HCT116 (cell line): ENCODE results near the gene MED10. TPM values are rescaled to one million over a fixed set of nuclear protein-coding genes. Genes with fewer than 3 reads are reported as not detected.

Experiments used
- ATAC-seq: fragments of 200-7000 bp; cut with Tn5 transposase; 2 replicates; pipeline ENCODE4 v1.9.1; 2020; ENCODE audit warnings: mild to moderate bottlenecking, moderate library complexity
- BruUV-seq: library from RNA; stranded (reverse); fragments of 400-500 nt; replicated peaks from 2 replicates; lab custom pipeline; 2021; lab: Mats Ljungman, UMichigan
- CTCF ChIA-PET: fragments of 300-600 bp; sonication (Branson Sonifier 250); formaldehyde crosslinking; loops from one replicate; lab custom pipeline; 2021; ENCODE audit warnings: antibody characterized with exemption; lab: Charles Lee
- POLR2A ChIA-PET: fragments of 300-600, 350-600 bp; sonication (Branson Sonifier 250); formaldehyde crosslinking; loops from one replicate; lab custom pipeline; 2021; ENCODE audit warnings: antibody characterized with exemption; lab: Charles Lee
- RAD21 ChIA-PET, 2 experiments: fragments of 300-600 bp; sonication (Branson Sonifier 250); formaldehyde crosslinking; loops; one replicate each; lab custom pipeline; 2023; ENCODE audit warnings: low total read pairs in 2 of 2; ENCODE audit not compliant: uncharacterized antibody in 2 of 2, unreplicated experiment in 2 of 2, low non-redundant PET in 1 of 2; lab: Charles Lee
- DNase-seq: peaks from one replicate; pipeline ENCODE4 v3.0.0-alpha.2; 2010; ENCODE audit warnings: low read depth, low spot score
- H2AFZ ChIP-seq: fragments of 200-600 bp; shearing (Covaris generic), sonication (generic); 2 replicates; pipeline ENCODE4 v1.6.1; 2017; ENCODE audit warnings: low read depth, mixed run types, mixed read lengths, antibody characterized with exemption, low read length; ENCODE audit not compliant: poor library complexity, severe bottlenecking
- H3K27ac ChIP-seq: 2 replicates; pipeline ENCODE4 v1.5.1; 2012; ENCODE audit warnings: low read depth, low read length
- H3K27me3 ChIP-seq: fragments of 200-600 bp; sonication (generic); 2 replicates; pipeline ENCODE4 v1.6.1; 2016; ENCODE audit warnings: mixed run types, low read length, mixed read lengths; ENCODE audit not compliant: insufficient read depth
- H3K36me3 ChIP-seq, 2 experiments: fragments of 200-500 bp in 1 of 2; fragments of 200-600 bp in 1 of 2; sonication (Bioruptor generic) in 1 of 2; sonication (generic) in 1 of 2; 2 replicates each; pipeline versions ENCODE4 v1.5.1 to v1.6.1; 2014 to 2016; ENCODE audit warnings: low read length in 2 of 2, inconsistent platforms in 1 of 2, mixed read lengths in 1 of 2, mixed run types in 1 of 2; ENCODE audit not compliant: insufficient read depth in 2 of 2, control insufficient read depth in 1 of 2
- H3K4me1 ChIP-seq, 2 experiments: fragments of 200-600 bp in 1 of 2; sonication (generic) in 1 of 2; 2 replicates each; pipeline versions ENCODE4 v1.5.1 to v1.6.1; 2012 to 2017; ENCODE audit warnings: low read length in 2 of 2, inconsistent platforms in 1 of 2, mild to moderate bottlenecking in 1 of 2, mixed read lengths in 1 of 2, mixed run types in 1 of 2, moderate library complexity in 1 of 2; ENCODE audit not compliant: insufficient read depth in 2 of 2, control insufficient read depth in 1 of 2
- H3K4me2 ChIP-seq: fragments of 200-600 bp; sonication (generic); 2 replicates; pipeline ENCODE4 v1.6.1; 2017; ENCODE audit warnings: mixed run types, low read length, mixed read lengths
- H3K4me3 ChIP-seq, 2 experiments: fragments of 200-600 bp in 1 of 2; sonication (generic) in 1 of 2; replicated peaks in 1 of 2; 2 replicates each; pipeline ENCODE4 v1.5.1; 2011 to 2016; ENCODE audit warnings: low read length in 2 of 2, control low read depth in 1 of 2, low read depth in 1 of 2, mild to moderate bottlenecking in 1 of 2, mixed read lengths in 1 of 2, mixed run types in 1 of 2
- H3K79me2 ChIP-seq: fragments of 200-600 bp; sonication (generic); 2 replicates; pipeline ENCODE4 v1.6.1; 2017; ENCODE audit warnings: mild to moderate bottlenecking, mixed run types, low read length, moderate library complexity, mixed read lengths; ENCODE audit not compliant: insufficient read depth
- H3K9ac ChIP-seq: fragments of 200-600 bp; sonication (generic); 2 replicates; pipeline ENCODE4 v1.6.1; 2016; ENCODE audit warnings: low read length, mixed read lengths
- H3K9me2 ChIP-seq: fragments of 200-600 bp; sonication (generic), shearing (Covaris generic); 2 replicates; pipeline ENCODE4 v1.6.1; 2017; ENCODE audit warnings: mixed run types, mild to moderate bottlenecking, moderate library complexity; ENCODE audit not compliant: insufficient read depth
- H3K9me3 ChIP-seq, 2 experiments: fragments of 200-500 bp in 1 of 2; fragments of 200-600 bp in 1 of 2; sonication (Bioruptor generic) in 1 of 2; sonication (generic) in 1 of 2; 2 replicates each; pipeline ENCODE4 v1.6.1; 2014 to 2017; ENCODE audit warnings: low read length in 2 of 2, mixed read lengths in 2 of 2, inconsistent platforms in 1 of 2, low read depth in 1 of 2, mild to moderate bottlenecking in 1 of 2, mixed run types in 1 of 2, moderate library complexity in 1 of 2; ENCODE audit not compliant: control insufficient read depth in 1 of 2, insufficient read depth in 1 of 2
- H4K20me1 ChIP-seq: fragments of 200-600 bp; sonication (generic), shearing (Covaris generic); 2 replicates; pipeline ENCODE4 v1.6.1; 2017; ENCODE audit warnings: mixed run types, mild to moderate bottlenecking, moderate library complexity; ENCODE audit not compliant: insufficient read depth
- CTCF ChIP-seq, 3 experiments: fragments of 200-600 bp in 1 of 3; sonication (generic) in 1 of 3; IDR thresholded peaks in 2 of 3; conservative IDR thresholded peaks in 1 of 3; 2 replicates each; pipeline ENCODE4 v1.5.1; 2012 to 2017; ENCODE audit warnings: low read depth in 2 of 3, low read length in 2 of 3, antibody characterized with exemption in 1 of 3, borderline replicate concordance in 1 of 3, control low read depth in 1 of 3, mild to moderate bottlenecking in 1 of 3, mixed read lengths in 1 of 3, mixed run types in 1 of 3, moderate library complexity in 1 of 3; ENCODE audit not compliant: insufficient read depth in 1 of 3
- ELF1 ChIP-seq: IDR thresholded peaks from 2 replicates; pipeline ENCODE4 v1.6.1; 2012; ENCODE audit warnings: low read depth, borderline replicate concordance
- FOSL1 ChIP-seq: IDR thresholded peaks from 2 replicates; pipeline ENCODE4 v1.6.1; 2012; ENCODE audit warnings: low read depth
- SRF ChIP-seq: IDR thresholded peaks from 2 replicates; pipeline ENCODE4 v1.6.1; 2012; ENCODE audit warnings: low read depth
- TCF7L2 ChIP-seq: IDR thresholded peaks from 2 replicates; pipeline ENCODE4 v1.7.0; 2011; ENCODE audit warnings: borderline replicate concordance, inconsistent platforms; ENCODE audit not compliant: insufficient read depth, insufficient read length; ENCODE audit errors: extremely low read depth
- YY1 ChIP-seq: IDR thresholded peaks from 2 replicates; pipeline ENCODE4 v1.6.1; 2011; ENCODE audit warnings: low read length, low read depth, moderate library complexity, mild to moderate bottlenecking; ENCODE audit not compliant: insufficient replicate concordance; ENCODE audit errors: extremely low read depth
- ZBTB33 ChIP-seq: IDR thresholded peaks from 2 replicates; pipeline ENCODE4 v1.6.1; 2011; ENCODE audit warnings: mild to moderate bottlenecking, low read length, moderate library complexity; ENCODE audit not compliant: insufficient replicate concordance; ENCODE audit errors: extremely low read depth
- ZFX ChIP-seq: fragments of 450-650 bp; IDR thresholded peaks from 2 replicates; pipeline ENCODE4 v1.6.1; 2017
- ZNF274 ChIP-seq: fragments of 200-500 bp; sonication (Bioruptor generic); IDR thresholded peaks from 2 replicates; pipeline ENCODE4 v1.6.1; 2014; ENCODE audit warnings: mild to moderate bottlenecking, low read depth, low read length, inconsistent platforms
- intact Hi-C: fragments of 100-400 bp; cut with micrococcal nuclease; formaldehyde crosslinking; loops from 2 replicates; pipeline ENCODE4 v1.10.0; 2022
- total RNA-seq: library from RNA; stranded (reverse); gene quantifications from one replicate; pipeline ENCODE4 v1.2.1, GENCODE V29; 2021; ENCODE audit not compliant: unreplicated experiment
- TF ChIP-seq, protein P1 (sequence below): IDR thresholded peaks from 2 replicates; pipeline ENCODE4 v1.6.1; 2012; ENCODE audit warnings: low read depth
- TF ChIP-seq, protein P2 (sequence below): IDR thresholded peaks from 2 replicates; pipeline ENCODE4 v1.6.1; 2012

The MED10 gene
- total RNA-seq, 1 experiment from 2014 or later = 35.0 TPM

DNA sequence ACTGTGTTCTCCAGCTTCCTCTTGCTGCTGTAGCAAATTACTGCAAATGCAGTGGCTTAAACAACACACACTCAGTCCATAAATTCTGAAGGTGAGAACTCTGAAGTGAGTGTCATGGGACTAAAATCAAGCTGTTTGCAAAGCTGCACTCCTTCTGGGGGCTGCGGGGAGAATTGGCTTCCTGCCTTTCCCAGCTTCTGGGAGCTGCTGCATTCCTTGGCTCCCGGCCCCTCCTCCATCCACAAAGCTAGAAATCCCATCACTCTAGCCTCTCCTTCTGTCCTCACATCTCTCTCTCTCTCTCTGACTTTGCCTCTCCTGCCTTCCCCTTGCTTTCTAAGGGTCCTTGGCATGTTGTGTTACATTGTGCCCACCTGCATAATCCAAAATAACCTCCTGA, 14.2 kb upstream of the MED10 start:
- Histone ChIP-seq H3K9me3 (no peaks in the 10 kb centered on the region), H4K20me1 (no peaks in the 10 kb centered on the region), H3K79me2 (no peaks in the 10 kb centered on the region), H3K27ac (no peak overlapping the region), H3K4me2 (no peak overlapping the region), H3K4me3 (no peak overlapping the region), H3K36me3 (no peaks in the 10 kb centered on the region), H2AFZ (no peak overlapping the region), H3K27me3 (peaks cover 62% of the 10 kb centered on the region), H3K4me1 (no peaks in the 10 kb centered on the region), H3K9me2 (no peaks in the 10 kb centered on the region), H3K9ac (no peak overlapping the region)
- TF ChIP-seq ELF1 = no peak
- no peak for TF ChIP-seq YY1
- TF ChIP-seq ZNF274 = no peak
- no peak for TF ChIP-seq ZFX
- no peak for TF ChIP-seq TCF7L2
- TF ChIP-seq ZBTB33 = no peak
- TF ChIP-seq, protein P1, sequence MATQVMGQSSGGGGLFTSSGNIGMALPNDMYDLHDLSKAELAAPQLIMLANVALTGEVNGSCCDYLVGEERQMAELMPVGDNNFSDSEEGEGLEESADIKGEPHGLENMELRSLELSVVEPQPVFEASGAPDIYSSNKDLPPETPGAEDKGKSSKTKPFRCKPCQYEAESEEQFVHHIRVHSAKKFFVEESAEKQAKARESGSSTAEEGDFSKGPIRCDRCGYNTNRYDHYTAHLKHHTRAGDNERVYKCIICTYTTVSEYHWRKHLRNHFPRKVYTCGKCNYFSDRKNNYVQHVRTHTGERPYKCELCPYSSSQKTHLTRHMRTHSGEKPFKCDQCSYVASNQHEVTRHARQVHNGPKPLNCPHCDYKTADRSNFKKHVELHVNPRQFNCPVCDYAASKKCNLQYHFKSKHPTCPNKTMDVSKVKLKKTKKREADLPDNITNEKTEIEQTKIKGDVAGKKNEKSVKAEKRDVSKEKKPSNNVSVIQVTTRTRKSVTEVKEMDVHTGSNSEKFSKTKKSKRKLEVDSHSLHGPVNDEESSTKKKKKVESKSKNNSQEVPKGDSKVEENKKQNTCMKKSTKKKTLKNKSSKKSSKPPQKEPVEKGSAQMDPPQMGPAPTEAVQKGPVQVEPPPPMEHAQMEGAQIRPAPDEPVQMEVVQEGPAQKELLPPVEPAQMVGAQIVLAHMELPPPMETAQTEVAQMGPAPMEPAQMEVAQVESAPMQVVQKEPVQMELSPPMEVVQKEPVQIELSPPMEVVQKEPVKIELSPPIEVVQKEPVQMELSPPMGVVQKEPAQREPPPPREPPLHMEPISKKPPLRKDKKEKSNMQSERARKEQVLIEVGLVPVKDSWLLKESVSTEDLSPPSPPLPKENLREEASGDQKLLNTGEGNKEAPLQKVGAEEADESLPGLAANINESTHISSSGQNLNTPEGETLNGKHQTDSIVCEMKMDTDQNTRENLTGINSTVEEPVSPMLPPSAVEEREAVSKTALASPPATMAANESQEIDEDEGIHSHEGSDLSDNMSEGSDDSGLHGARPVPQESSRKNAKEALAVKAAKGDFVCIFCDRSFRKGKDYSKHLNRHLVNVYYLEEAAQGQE = no peak
- TF ChIP-seq CTCF (IDR thresholded peaks at IDR 0.05 in 2 of 3, conservative IDR thresholded peaks at IDR 0.05 in 1 of 3; ENCODE audit: borderline replicate concordance in 1 of 3, insufficient read depth in 1 of 3, low read depth in 2 of 3, low read length in 2 of 3) = no peak
- TF ChIP-seq FOSL1 = no peak
- TF ChIP-seq SRF = no peak
- TF ChIP-seq, protein P2, sequence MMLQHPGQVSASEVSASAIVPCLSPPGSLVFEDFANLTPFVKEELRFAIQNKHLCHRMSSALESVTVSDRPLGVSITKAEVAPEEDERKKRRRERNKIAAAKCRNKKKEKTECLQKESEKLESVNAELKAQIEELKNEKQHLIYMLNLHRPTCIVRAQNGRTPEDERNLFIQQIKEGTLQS = no peak
- ChIA-PET CTCF (no interaction called here), POLR2A (no interaction called here), RAD21 (no interaction called here)
- ATAC-seq (no peak), DNase-seq (no peak)
- no TSS peak for BruUV-seq
- intact Hi-C loops = no loop called here
